NCI-H460 (cell line): ENCODE measurements around the gene RPA1. TPM values are rescaled to one million over a fixed set of nuclear protein-coding genes. Genes with fewer than 3 reads are reported as not detected.
"Not testable (repeated sequence)": the region's sequence is repeated elsewhere in the genome, so short reads cannot be mapped to it uniquely, and the experiment has no call there.

Experiments
- DNase-seq: peaks from one replicate; pipeline ENCODE4 v3.0.0-alpha.2; 2016; ENCODE audit warnings: low read depth; ENCODE audit errors: extremely low read depth
- total RNA-seq: library from RNA; depleted of rRNA; stranded (reverse); fragments of >200 nt; shearing (Covaris generic); gene quantifications from 2 replicates; pipeline ENCODE4 v1.2.3, GENCODE V29; 2014

The RPA1 gene
- total RNA-seq, 1 experiment from 2014 or later, result 19.3 TPM

GRCh38 chr17:1873418-1873817, 43.6 kb downstream of the RPA1 start:
- no peak for DNase-seq

GRCh38 chr17:1875597-1875996, 45.8 kb downstream of the RPA1 start:
- DNase-seq, result no peak

GRCh38 chr17:1878419-1879121, 48.8 kb downstream of the RPA1 start:
- no peak for DNase-seq

- DNase-seq, result no peak
Observed at GRCh38 chr17:1880851-1881630, 51.2 kb downstream of the RPA1 start.

- peak; percentile 36 for DNase-seq
Observed at GRCh38 chr17:1882836-1883235, 53.0 kb downstream of the RPA1 start.

- no peak for DNase-seq
Observed at GRCh38 chr17:1883536-1883935, 53.7 kb downstream of the RPA1 start.

GRCh38 chr17:1888741-1889140, 58.9 kb downstream of the RPA1 start:
- no peak for DNase-seq

- DNase-seq, result no peak
Observed at GRCh38 chr17:1890758-1891450, 61.1 kb downstream of the RPA1 start.

- DNase-seq, result no peak
Observed at GRCh38 chr17:1894753-1895339, 65.0 kb downstream of the RPA1 start.

- not testable (repeated sequence) for DNase-seq
Observed at GRCh38 chr17:1895479-1895878, 65.7 kb downstream of the RPA1 start.

GRCh38 chr17:1896243-1897104, 66.7 kb downstream of the RPA1 start:
- DNase-seq, result no peak

GRCh38 chr17:1897105-1897656, 67.4 kb downstream of the RPA1 start:
- DNase-seq, result no peak

- DNase-seq, result no peak
Observed at GRCh38 chr17:1898332-1898731, 68.5 kb downstream of the RPA1 start.

- no peak for DNase-seq
Observed at GRCh38 chr17:1898872-1899271, 69.1 kb downstream of the RPA1 start.

- DNase-seq, result no peak
Observed at GRCh38 chr17:1899403-1900000, 69.7 kb downstream of the RPA1 start.

- DNase-seq, result no peak
Observed at GRCh38 chr17:1904273-1905182, 74.7 kb downstream of the RPA1 start.

- no peak for DNase-seq
Observed at GRCh38 chr17:1905190-1905913, 75.5 kb downstream of the RPA1 start.

GRCh38 chr17:1906662-1907101, 76.9 kb downstream of the RPA1 start:
- no peak for DNase-seq
